ENCODE data around the gene SORCS2. TPM values are rescaled to one million over a fixed set of nuclear protein-coding genes. Genes with fewer than 3 reads are reported as not detected.
A peak's percentile ranks its signal among the peaks of the same experiment; 100 is the strongest.

Gene SORCS2
- total RNA-seq, 1 donor from 2014 or later = under 0.01 TPM

DNA sequence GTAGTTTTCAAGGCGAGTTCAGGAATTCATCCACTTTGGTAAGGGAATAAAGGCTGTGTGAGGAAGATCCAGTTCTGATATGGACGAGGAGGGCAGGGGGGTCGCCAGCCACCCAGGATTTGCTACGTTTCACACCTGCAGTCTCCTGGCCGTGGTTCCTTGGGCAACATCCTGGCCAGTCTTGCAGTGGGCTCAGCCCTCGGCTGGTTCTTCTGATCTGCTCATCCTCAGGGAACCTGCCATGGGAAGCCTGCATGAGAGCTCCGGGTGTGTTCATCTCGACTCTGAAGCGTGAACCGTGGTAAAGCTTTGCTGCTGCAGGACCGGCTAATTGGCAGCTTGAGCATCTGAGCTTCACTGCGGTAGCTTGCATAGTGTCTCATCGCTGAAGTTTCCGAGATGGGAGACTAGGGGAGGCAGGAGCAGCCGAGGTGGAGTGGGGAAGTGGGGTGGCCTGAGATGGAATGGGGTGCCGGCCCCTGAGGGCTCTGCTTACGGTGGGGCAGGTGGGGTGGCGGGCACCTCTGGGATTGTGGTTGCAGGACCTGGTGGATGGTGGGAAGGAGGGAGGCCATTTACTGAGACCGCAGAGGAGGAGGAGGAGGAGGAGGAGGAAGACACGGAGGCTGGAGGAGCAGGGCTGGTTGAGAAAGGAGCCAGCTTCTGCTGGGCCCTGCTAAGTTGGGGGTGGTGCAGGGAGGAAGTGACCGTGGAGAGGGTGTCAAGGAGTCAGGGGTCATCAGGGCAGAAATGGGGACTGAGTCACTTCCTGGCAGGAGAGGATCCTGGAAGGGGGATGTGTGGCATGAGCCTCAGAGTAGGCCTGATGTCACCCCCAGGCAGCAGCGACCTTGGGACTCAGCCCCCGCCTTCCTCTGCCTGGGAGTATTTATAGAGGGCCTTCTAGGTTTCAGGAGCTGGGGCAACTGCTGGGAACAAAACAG lies 455.5 kb downstream of the SORCS2 start:
- peak; percentile 21 to 73 for DNase-seq (ENCODE audit: low read depth in 2 of 2)

DNA sequence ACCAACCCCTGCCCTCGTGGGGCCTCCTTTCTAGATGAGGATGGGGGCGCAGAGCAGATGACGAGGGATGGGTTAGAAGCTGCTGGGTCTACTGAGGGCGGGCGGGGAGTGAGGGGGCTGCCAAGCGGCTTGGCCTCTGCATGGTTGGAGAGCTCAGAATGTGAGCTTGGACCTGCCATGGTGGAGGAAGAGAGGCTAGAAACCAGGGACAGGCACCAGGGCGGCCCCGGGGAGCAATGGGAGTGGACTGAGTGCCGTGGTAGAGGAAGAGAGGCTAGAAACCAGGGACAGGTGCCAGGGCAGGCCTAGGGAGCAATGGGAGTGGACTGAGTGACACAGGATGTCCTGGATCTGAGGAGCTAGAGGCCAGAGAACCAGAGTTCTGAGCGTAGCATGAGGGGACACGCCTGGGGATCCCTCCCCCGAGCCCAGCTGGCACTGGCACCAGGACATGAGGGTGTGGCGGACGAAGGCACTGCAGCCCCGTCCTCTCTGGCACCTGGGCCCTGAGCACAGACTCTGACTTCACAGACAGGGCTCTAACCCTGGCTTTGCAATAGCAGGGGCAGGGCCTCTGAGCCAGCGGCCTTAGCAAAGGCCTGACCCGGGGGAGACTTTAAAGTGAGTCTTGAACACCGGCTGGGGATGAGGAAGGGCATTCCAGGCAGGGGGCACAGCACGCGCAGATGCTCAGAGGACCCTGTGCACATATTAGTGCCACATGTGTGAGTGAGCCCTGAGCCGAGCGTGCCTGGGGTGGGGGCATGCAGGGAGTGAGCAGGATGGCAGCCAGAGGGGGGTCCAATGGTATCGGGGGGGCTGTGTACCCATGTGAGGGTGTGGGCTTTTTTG lies 456.4 kb downstream of the SORCS2 start:
- no peak for DNase-seq (ENCODE audit: low read depth in 2 of 2)

DNA sequence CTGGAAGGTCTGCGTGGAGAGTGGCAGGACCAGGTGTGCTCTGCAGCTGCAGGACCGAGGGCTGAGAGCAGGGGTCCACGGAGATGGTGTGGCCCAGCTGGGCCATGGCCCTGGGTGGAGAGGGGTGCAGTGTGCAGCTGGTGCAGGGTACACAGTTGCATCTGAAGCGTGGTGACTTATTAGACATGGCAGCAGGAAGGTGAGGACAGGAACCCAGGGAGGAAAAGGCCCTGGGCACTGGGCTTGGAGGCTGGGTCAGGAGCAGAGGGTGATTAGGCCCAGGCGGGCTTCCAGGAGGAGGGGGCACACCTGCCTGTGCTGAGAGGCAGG lies 457.0 kb downstream of the SORCS2 start:
- no peak for DNase-seq (ENCODE audit: low read depth in 2 of 2)

DNA sequence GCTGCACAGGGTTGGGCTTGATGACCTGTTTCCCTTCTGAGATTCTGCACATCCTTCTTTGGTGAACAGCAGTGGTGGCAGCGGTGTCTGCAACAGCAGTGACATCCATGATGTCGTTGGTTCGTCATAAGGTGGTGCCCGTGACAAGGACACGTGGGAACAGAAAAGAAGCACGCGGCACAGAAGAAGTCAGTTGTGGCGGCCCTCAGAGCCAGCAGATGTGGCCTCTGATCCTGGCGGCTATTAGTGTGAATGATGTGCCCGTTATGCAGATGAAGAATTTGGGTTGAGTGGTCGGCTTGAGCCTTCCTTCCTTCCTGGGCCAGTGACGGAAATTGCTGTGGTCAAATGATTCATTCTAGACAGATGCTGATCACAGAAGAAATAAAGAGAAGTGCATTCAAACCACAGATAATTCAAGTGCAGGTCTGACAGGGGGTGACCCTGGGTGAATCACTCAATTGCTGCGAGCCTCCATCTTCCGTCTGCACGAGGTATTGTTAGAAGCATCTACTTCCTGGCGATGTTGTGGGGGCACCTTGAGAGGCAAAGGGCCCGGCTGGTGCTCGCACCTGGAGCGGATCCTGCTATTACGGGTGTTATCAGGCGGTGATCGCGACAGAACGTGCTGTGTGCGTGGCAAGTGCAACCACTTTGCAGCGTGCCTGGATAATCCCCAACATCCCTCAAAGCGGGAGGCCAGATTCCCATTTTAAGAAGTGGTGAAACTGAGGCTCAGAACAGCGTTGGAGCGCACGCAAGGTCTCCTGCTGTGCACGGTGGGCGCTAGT lies 457.6 kb downstream of the SORCS2 start:
- DNase-seq (ENCODE audit: low read depth in 2 of 2) = peak; percentile 17 to 62

DNA sequence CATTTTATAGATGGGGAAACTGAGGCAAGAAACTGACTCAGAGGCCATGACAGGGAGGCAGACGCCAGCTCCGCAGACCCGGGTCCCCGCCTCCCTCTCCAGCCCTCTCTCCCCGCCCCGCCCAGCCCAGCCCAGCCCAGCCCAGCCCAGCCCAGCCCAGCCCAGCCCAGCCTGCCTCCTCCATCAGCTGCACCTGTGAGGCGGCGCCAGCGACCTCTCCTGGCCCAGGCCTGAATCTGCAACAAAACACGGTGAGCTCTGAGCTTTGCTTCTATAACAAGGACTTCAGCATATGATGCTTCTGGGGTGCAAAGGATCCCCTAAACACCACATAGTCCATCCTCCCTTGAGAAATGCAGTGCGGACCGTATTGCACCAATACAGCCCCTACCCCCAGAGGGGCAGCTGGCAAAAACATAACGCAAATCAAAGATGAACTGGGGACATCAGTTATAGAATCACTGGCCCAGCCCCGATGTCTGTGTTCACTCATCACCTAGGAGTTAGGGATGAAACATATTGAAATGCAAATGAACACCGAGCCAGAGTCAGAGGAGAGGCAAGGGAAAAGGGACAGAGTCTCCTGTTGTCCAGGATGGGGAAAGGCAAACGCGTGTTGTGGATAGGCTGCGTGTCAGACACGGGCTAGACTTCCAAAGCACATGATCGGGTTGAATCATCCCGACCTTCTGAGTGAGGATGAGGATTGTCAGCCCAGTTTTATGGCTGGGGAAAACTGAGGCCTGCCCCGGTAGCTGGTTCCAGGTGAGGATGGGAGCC lies 458.5 kb downstream of the SORCS2 start:
- peak; percentile 38 to 44 for DNase-seq (ENCODE audit: low read depth in 2 of 2)

DNA sequence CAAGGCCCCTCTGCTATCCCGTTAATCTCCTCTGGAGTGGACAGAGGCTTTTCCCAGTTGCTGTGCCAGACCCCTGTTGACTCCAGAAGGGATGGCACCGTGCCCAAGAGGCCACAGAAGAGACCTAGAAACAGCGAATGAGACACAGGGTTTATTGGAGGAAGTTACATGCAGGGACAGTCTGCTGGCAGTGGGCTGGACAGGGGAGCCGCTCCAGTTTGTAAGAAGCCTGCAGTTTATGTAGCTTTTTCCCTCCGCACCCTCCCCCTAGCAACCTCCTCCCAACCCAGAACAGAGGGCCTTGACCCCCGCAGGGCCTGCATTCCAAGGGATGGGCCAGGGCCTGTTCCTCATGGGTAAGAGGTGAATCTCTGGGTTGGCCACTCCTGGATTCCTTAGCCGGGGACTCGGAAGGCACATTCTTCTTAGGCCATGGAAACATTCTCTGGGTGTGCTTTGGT lies 459.2 kb downstream of the SORCS2 start:
- DNase-seq (ENCODE audit: low read depth in 2 of 2) = peak in 1 of 2 donors; percentile 21

DNA sequence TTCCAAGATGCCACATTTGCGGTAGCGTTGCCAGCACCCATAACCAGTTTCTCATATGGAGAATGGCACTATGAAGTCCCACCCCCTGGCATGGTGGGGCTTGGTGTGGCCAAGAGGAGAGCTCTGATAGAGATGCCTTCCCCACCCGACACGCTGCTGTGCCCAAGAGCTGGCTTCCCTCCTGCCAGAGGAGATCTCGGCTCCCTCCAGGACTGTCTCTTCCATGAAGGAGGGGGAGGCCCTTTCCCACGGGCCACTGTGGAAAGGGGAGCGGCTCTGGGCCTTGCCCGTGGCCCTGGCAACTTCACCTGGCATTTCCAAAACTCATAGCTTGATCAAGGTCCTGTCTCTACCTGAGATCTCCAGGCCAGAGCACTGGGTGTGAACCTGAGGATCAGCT lies 459.7 kb downstream of the SORCS2 start:
- DNase-seq (ENCODE audit: low read depth in 2 of 2) = no peak

DNA sequence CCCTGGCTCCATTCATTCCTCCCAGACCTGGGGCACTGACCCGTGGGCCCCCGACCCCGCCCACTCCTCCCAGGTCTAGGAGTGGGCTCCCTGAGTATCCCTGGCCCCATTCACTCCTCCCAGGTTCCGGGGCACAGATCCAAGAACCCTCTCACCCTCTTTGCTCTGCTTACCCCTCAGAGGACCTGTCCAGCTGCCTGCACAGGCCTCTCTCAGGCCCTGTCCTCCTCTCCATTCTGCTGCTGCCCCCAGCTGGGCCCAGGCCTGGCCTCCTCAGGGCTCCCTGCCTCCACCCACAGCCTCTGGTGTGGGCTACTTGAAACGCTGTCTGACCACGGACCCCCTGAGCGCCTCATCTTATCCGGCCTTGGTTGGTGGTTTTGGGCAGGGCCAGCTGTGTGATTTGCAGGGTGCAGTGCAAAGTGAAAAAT lies 460.1 kb downstream of the SORCS2 start:
- DNase-seq (ENCODE audit: low read depth in 2 of 2) = no peak

DNA sequence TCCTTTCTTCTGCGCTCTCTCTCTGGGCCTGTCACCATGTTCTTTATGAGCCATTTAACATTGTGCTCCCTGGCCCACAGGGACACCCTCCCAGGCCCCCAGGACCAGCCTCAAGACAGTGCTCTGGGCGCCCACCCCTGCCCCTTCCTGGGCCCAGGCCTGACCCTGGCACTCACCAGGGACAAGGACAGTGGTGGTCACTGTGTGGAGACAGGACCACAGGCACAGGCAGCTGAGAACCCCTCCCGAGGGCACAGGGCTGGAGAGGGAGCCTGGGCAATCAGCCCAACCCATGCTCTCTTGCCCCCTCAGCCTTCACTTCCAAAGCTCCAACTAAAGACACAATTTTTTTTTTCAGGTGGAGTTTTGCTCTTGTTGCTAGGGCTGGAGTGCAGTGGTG lies 460.6 kb downstream of the SORCS2 start:
- no peak for DNase-seq (ENCODE audit: low read depth in 2 of 2)

DNA sequence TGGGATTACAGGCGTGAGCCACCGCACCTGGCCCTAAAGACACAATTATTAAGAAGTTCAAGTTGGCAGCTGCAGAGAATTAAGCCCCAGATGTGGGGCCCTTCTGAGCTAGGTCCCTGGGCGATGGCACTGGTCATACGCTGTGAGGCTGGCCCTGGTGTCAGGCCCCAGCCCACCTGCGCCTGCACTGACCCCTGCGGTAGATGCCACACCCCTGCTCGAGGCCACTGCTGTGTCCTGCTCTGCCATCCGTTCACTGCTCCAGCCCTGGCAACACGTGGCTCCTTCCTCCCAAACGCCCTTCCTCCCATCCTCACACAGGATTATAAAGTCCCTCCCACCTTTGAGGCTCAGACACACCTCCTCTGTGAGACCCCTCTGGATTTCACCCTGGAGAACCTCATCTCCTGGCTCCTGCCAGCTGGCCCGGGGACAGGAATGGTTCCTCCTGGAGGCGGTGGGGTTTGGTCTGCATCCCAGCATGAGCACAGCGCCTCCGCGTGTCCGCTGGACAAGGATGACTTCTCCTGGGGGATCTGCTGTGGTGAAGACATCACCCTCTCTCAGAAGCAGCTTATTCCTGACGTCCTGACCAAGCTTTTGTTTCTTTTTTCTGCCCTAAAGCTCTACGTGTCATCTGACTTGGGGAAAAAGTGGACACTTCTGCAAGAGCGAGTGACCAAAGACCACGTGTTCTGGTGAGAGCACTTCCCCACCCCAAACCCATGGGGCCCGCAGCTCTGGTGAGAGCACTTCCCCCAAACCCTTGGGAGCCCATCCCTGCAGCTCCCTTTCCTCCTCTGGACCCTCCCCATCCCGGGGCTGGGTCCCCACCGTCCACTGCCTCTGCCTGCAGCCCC lies 461.4 kb downstream of the SORCS2 start:
- DNase-seq (ENCODE audit: low read depth in 2 of 2) = no peak

DNA sequence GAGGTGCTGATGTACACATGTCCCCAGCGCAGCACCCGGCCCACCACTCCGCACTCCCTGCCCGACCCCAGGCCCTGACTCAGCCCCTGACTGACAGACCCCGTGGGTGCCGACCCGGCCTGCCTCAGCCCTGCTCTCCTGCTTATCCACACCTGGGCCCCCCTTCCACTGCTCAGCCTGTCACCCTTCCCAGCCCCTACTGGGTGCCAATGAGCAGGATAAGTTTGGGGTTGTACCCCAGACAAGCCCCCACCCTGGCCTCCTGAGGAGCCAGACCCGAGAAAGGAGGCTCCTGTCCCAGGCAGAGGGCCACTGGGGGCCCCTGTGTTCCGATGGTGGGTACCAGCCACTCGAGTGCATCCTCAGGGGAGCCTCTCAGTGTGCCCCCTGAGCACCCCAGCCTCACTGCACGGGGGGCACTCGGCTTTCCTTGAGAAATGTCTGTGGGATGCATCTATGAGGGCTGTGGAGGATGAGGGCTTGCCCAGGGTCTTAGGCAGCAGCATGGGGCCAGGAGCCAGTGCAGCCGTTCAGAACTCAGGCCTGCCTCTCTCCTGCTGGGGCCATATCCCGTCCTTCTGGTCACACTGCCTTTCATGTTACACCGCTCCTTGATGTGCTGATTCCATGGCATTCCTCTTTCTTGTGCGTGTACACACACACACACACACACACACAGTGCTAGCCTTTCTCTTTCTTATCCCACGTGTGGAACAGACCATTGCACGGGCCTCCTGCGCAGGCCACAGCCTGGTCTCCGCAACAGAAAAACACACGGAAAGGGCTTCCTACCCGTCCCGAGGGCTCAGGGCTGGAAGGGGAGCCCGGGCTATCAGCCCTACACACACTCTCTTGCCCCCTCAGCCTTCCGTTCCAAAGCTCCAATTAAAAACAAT lies 462.5 kb downstream of the SORCS2 start:
- no peak for DNase-seq (ENCODE audit: low read depth in 2 of 2)

DNA sequence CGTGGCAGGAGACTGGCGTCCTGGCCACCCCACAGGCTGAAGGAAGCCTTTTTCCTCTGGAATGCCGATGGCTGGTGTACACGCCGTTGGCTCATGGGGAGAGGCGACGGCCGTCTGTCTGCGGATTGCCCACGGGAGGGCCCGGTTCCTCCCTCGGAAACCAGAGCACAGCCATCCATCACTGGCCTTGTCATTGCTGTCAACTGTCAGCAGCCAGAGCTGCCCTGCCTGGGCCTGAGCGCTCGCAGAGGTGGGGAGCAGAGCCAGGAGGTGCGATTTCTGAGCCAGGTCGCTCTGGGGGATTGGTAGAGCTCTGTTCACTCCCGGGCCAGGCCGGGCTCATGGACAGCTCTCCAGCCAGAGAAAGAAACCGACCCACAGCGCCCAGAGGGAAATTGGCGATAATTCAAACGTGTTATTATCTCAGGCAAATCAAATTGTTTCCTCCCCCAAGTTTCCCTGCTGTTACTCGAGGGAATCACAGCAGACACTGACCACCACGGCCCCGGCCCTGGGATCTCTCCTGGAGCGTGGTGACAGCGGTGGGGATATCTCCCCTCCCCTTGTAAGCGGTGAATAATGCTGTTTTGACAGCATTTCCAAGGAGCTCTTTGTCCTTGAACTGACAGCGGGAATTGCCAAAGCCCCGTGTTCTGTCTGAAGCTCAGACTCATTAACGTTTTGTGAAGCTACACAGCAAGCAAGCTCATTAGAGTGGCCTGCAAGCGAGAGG lies 463.3 kb downstream of the SORCS2 start:
- peak; percentile 42 to 45 for DNase-seq (ENCODE audit: low read depth in 2 of 2)

DNA sequence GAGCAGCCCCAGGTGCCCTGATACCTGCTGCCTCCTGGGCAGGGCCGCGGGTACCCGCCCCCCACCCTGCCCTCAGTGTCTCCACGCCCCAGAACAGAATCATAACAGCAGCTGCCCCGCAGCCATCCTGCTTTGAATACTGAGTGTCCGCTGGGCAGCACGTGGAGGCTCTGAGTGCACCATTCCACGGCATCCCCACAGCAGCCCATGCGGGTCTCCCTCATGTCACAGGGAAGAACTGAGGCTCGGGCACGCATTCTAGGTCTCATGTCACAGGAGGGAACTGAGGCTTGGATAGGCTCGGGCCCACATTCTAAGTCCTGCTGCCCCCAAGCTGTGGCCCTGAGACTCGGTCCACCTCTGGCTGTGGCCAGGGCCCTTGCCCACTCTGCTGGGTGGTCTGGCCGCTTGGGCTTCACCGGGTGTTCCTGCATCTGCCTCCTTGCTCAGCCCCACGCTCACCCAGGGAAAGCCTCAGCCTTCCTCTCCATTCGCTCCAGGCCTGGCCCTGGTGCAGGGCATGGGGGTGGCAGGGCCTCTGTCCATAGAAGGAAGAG lies 464.0 kb downstream of the SORCS2 start:
- DNase-seq (ENCODE audit: low read depth in 2 of 2) = no peak

DNA sequence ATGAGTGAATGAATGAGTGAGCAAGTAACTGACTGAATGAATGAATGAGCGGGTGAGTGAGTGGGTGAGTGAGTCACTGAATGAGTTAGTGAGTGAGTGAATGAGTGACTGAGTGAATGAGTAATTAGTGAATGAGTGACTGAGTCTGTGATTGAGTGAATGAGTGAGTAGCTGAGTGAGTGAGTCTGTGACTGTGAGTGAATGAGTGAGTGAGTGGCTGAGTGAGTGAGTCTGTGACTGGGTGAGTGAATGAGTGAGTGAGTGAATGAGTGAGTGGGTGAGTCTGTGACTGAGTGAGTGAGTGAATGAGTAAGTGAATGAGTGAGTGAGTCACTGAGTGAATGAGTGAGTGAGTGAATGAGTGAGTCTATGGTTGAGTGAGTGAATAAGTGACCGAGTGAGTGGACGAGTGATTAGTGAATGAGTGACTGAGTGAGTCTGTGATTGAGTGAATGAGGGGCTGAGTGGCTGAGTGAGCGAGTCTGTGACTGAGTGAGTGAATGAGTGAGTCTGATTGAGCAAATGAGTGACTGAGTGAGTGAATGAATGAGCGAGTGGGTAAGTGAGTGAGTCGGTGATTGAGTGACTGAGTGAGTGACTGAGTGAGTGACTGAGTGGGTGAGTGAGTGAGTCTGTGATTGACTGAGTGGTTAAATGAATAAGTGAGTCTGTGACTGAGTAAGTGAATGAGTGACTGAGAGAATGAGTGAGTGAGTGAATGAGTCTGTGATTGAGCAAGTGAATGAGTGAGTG lies 465.4 kb downstream of the SORCS2 start:
- no peak for DNase-seq (ENCODE audit: low read depth in 2 of 2)

DNA sequence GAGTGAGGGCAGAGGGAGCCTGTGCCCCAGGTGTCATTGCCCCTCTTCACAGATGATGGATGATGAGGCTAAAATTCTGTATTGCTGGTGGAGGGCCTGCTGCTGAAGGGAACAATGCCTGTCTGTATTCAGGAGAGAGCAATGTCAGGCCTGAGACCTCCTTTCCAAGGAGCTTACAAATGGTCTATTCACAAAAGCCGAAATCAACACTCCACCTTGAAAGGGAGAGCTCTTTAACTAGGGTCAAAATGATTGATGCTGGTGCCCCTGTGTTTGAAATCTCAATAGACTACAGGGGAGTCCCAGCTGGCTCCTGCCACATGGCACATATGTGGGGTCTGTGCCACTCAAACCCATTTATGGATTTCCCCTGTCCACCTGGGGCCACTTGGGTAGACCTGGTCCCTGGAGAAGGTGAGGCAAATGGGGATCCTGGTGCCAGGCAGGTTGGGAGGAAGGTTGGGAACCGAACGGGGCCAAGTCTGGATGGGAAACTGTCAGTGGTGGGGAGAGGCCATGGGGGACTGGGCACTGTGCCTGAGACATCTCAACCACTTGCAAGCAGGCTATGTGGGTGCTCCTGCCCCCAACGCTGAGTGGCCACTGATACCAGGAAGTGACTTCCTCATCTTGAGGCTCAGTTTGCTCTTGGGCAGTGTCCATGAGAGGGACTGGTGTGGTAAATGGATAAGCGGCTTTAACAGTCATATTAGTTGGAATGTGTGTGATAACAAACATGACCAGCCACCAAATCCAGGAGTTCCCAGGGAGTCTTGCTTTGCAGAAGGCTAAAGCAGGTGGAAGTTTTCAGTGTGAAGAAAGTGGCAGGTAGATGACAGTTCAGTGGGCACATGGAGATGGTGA lies 466.2 kb downstream of the SORCS2 start:
- DNase-seq (ENCODE audit: low read depth in 2 of 2) = no peak
